OCI-LY1 (cell line): ENCODE measurements around the gene ABHD17C.

Experiments used
- H2AFZ ChIP-seq: fragments of 200-600 bp; sonication (generic), shearing (Covaris generic); 2 replicates; pipeline ENCODE4 v1.6.0; 2014; ENCODE audit warnings: antibody characterized with exemption, mild to moderate bottlenecking, low read length
- H3F3A ChIP-seq: fragments of 200-600 bp; sonication (generic), shearing (Covaris generic); 2 replicates; pipeline ENCODE4 v1.6.0; 2014; ENCODE audit warnings: mild to moderate bottlenecking, antibody characterized with exemption, low read length, moderate library complexity; ENCODE audit not compliant: insufficient read depth
- H3K27ac ChIP-seq: fragments of 200-600 bp; sonication (generic); 2 replicates; pipeline ENCODE4 v1.5.1; 2014; ENCODE audit warnings: low read length, mixed run types, mild to moderate bottlenecking, low read depth; ENCODE audit not compliant: poor library complexity, severe bottlenecking
- H3K27me3 ChIP-seq: fragments of 200-600 bp; sonication (generic); 2 replicates; pipeline ENCODE4 v1.6.0; 2014; ENCODE audit warnings: antibody characterized with exemption, mild to moderate bottlenecking, low read length, moderate library complexity; ENCODE audit not compliant: insufficient read depth
- H3K36me3 ChIP-seq: fragments of 200-600 bp; sonication (generic); 2 replicates; pipeline ENCODE4 v1.6.1; 2014; ENCODE audit warnings: mild to moderate bottlenecking, antibody characterized with exemption, low read length, moderate library complexity, mixed read lengths; ENCODE audit not compliant: insufficient read depth
- H3K4me1 ChIP-seq: fragments of 200-600 bp; sonication (generic); 2 replicates; pipeline ENCODE4 v1.5.1; 2014; ENCODE audit warnings: mild to moderate bottlenecking, low read length, moderate library complexity; ENCODE audit not compliant: insufficient read depth, severe bottlenecking
- H3K4me2 ChIP-seq: fragments of 200-600 bp; sonication (generic), shearing (Covaris generic); 2 replicates; pipeline ENCODE4 v1.6.1; 2014; ENCODE audit warnings: low read length
- H3K4me3 ChIP-seq: fragments of 200-600 bp; sonication (generic); 2 replicates; pipeline ENCODE4 v1.5.1; 2014; ENCODE audit warnings: low read length, low read depth, mild to moderate bottlenecking, mixed read lengths; ENCODE audit not compliant: poor library complexity, severe bottlenecking
- H3K79me2 ChIP-seq: fragments of 200-600 bp; shearing (Covaris generic); 2 replicates; pipeline ENCODE4 v1.6.1; 2016; ENCODE audit warnings: mixed run types, low read length, mixed read lengths; ENCODE audit not compliant: insufficient read depth
- H3K9ac ChIP-seq: fragments of 200-600 bp; sonication (generic), shearing (Covaris generic); 2 replicates; pipeline ENCODE4 v1.6.1; 2014; ENCODE audit warnings: mild to moderate bottlenecking, low read length, mixed read lengths
- H3K9me2 ChIP-seq: fragments of 200-600 bp; sonication (generic), shearing (Covaris generic); 2 replicates; pipeline ENCODE4 v1.6.1; 2014; ENCODE audit warnings: low read depth, mild to moderate bottlenecking, low read length, mixed read lengths
- H3K9me3 ChIP-seq: fragments of 200-600 bp; shearing (Covaris generic); 2 replicates; pipeline ENCODE4 v1.6.1; 2014; ENCODE audit warnings: low read length, mixed read lengths
- H4K20me1 ChIP-seq: fragments of 200-600 bp; sonication (generic), shearing (Covaris generic); 2 replicates; pipeline ENCODE4 v1.6.0; 2016; ENCODE audit warnings: mild to moderate bottlenecking, low read length; ENCODE audit not compliant: insufficient read depth
- EZH2 ChIP-seq: fragments of 200-600 bp; sonication (generic), shearing (Covaris generic); IDR thresholded peaks from 2 replicates; pipeline ENCODE4 v1.8.0; 2017; ENCODE audit warnings: borderline replicate concordance, mixed run types, mild to moderate bottlenecking, antibody characterized with exemption, low read length, moderate library complexity, mixed read lengths
- TF ChIP-seq, protein P1 (sequence below): fragments of 200-600 bp; sonication (generic), shearing (Covaris generic); IDR thresholded peaks from 2 replicates; pipeline ENCODE4 v1.5.1; 2017; ENCODE audit warnings: mild to moderate bottlenecking, antibody characterized with exemption, low read length, moderate library complexity, mixed read lengths

ABHD17C gene

GRCh38 chr15:80727596-80727995 lies 32.5 kb downstream of the ABHD17C start:
- H3K27me3 ChIP-seq: no peaks in the 10 kb centered on the region
- TF ChIP-seq, protein P1, sequence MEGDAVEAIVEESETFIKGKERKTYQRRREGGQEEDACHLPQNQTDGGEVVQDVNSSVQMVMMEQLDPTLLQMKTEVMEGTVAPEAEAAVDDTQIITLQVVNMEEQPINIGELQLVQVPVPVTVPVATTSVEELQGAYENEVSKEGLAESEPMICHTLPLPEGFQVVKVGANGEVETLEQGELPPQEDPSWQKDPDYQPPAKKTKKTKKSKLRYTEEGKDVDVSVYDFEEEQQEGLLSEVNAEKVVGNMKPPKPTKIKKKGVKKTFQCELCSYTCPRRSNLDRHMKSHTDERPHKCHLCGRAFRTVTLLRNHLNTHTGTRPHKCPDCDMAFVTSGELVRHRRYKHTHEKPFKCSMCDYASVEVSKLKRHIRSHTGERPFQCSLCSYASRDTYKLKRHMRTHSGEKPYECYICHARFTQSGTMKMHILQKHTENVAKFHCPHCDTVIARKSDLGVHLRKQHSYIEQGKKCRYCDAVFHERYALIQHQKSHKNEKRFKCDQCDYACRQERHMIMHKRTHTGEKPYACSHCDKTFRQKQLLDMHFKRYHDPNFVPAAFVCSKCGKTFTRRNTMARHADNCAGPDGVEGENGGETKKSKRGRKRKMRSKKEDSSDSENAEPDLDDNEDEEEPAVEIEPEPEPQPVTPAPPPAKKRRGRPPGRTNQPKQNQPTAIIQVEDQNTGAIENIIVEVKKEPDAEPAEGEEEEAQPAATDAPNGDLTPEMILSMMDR: no peak
- no peak for TF ChIP-seq EZH2

GRCh38 chr15:80730387-80730786 lies 35.3 kb downstream of the ABHD17C start:
- Histone ChIP-seq H3K4me2 (no peak overlapping the region), H3K9ac (no peak overlapping the region), H3K4me1 (no peaks in the 10 kb centered on the region), H4K20me1 (no peaks in the 10 kb centered on the region), H2AFZ (no peak overlapping the region), H3K4me3 (no peak overlapping the region), H3K27me3 (no peaks in the 10 kb centered on the region), H3K9me3 (no peaks in the 10 kb centered on the region), H3K9me2 (no peaks in the 10 kb centered on the region), H3K27ac (no peak overlapping the region), H3K79me2 (no peaks in the 10 kb centered on the region), H3K36me3 (no peaks in the 10 kb centered on the region), H3F3A (no peaks in the 10 kb centered on the region)
- TF ChIP-seq, protein P1: no peak
- TF ChIP-seq EZH2: no peak

More at GRCh38 chr15:80727596-80727995, 32.5 kb downstream of the ABHD17C start:
- Histone ChIP-seq H3K4me1 (no peaks in the 10 kb centered on the region), H3K4me3 (no peak overlapping the region), H3K9ac (no peak overlapping the region), H3K79me2 (no peaks in the 10 kb centered on the region), H3K9me2 (no peaks in the 10 kb centered on the region), H3F3A (no peaks in the 10 kb centered on the region), H2AFZ (no peak overlapping the region), H3K4me2 (no peak overlapping the region), H3K9me3 (no peaks in the 10 kb centered on the region), H3K27ac (no peak overlapping the region), H4K20me1 (no peaks in the 10 kb centered on the region), H3K36me3 (no peaks in the 10 kb centered on the region)

DNA sequence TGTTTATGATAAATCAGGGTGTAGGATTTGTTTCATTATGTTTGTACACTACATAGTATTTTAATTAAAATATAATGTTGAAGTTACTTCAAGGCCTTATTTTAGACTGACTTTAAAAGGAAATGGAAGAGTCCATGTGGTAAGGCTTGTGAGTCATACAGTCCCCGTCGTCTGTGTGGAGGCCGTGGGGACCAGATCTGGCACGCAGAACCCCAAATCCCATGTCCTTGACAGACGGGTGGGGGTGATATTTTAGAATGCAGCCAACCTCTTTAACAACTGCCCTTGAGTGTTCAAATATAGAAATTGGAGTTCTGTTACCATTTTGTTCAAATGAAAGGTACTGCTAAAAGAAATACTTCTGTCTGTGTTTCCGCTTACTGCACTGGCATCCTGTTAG lies 35.8 kb downstream of the ABHD17C start:
- H3K4me2 ChIP-seq: no peak overlapping the region
- no peaks in the 10 kb centered on the region for H3K9me3 ChIP-seq
- no peaks in the 10 kb centered on the region for H4K20me1 ChIP-seq
- TF ChIP-seq, protein P1: no peak
- no peaks in the 10 kb centered on the region for H3K27me3 ChIP-seq
- no peak overlapping the region for H3K27ac ChIP-seq
- H2AFZ ChIP-seq: no peak overlapping the region
- H3K4me1 ChIP-seq: no peaks in the 10 kb centered on the region
- H3K9me2 ChIP-seq: no peaks in the 10 kb centered on the region
- H3K9ac ChIP-seq: no peak overlapping the region
- no peak overlapping the region for H3K4me3 ChIP-seq
- no peaks in the 10 kb centered on the region for H3K79me2 ChIP-seq
- H3K36me3 ChIP-seq: no peaks in the 10 kb centered on the region
- no peaks in the 10 kb centered on the region for H3F3A ChIP-seq
